ENCODE data around the gene PTPN2. TPM values are rescaled to one million over a fixed set of nuclear protein-coding genes. Genes with fewer than 3 reads are reported as not detected.

The PTPN2 gene
- total and polyA plus RNA-seq, 2 donors (not counting 1 experiment from before 2014, with no cell fraction given), result 41.2 to 75.5 TPM

GRCh38 chr18:12880541-12880910, 3.5 kb downstream of the PTPN2 start:
- POLR2A ChIA-PET, result interaction anchor here (0.8 kb wide), 1 partner anchor 178 kb away, joined by 4 read pairs; the partner anchor contains the start of genes CEP76 and PSMG2
- ATAC-seq (ENCODE audit: low read depth) (no peak), DNase-seq (no peak)
- Histone ChIP-seq H3K27me3 (replicated peaks in 1 of 4; ENCODE audit: control extremely low read depth in 1 of 4, control insufficient read depth in 3 of 4, insufficient read depth in 4 of 4, low read length in 3 of 4) (no peaks in the 10 kb centered on the region), H3K4me2 (replicated peaks; ENCODE audit: low read depth, low read length, poor library complexity, severe bottlenecking) (peak overlapping the region; percentile 46), H3K36me3 (replicated peaks in 1 of 2; ENCODE audit: control extremely low read depth in 1 of 2, control insufficient read depth in 1 of 2, extremely low read depth in 1 of 2, insufficient read depth in 2 of 2, low read length in 1 of 2) (no peaks in the 10 kb centered on the region), H3K4me1 (ENCODE audit: control insufficient read depth in 2 of 2, insufficient read depth in 2 of 2, low read length in 2 of 2) (peaks cover 76 to 87% of the 10 kb centered on the region in 2 donors), H4K20me1 (ENCODE audit: control insufficient read depth, insufficient read depth, low read length, poor library complexity, severe bottlenecking) (peaks cover 59% of the 10 kb centered on the region), H3K9me3 (ENCODE audit: control extremely low read depth in 1 of 3, control insufficient read depth in 2 of 3, insufficient read depth in 1 of 3, low read length in 2 of 3) (no peaks in the 10 kb centered on the region), H2AFZ (ENCODE audit: insufficient read depth, low read depth, low read length, poor library complexity, severe bottlenecking) (no peak overlapping the region), H3K79me2 (ENCODE audit: control insufficient read depth, insufficient read depth, low read length) (peaks cover 77% of the 10 kb centered on the region), H3K9ac (ENCODE audit: low read length) (peak overlapping the region; percentile 40), H3K4me3 (ENCODE audit: control extremely low read depth in 1 of 5, extremely low read depth in 1 of 5, insufficient read depth in 1 of 5, low read depth in 2 of 5, low read length in 4 of 5) (peak overlapping the region in 1 of 5 experiments; percentile 33), H3K27ac (ENCODE audit: low read length in 2 of 2) (peak overlapping the region; percentile 66 to 77)
- H3K27me3 Mint-ChIP-seq, result no peaks in the 10 kb centered on the region
- intact Hi-C loops (cut with micrococcal nuclease), result loop anchor here (5.0 to 10.0 kb wide), 3 partner anchors 684 to 898 kb away; partner anchors contain the start of gene IMPA2
- H3K4me3 Mint-ChIP-seq, result peak overlapping the region; percentile 52
- H3K9me3 Mint-ChIP-seq (ENCODE audit: insufficient read depth), result no peaks in the 10 kb centered on the region
- TF ChIP-seq EZH2 (IDR thresholded peaks at IDR 0.05; ENCODE audit: borderline replicate concordance, insufficient read depth, low read depth, low read length, poor library complexity, severe bottlenecking) (no peak), CTCF (IDR thresholded peaks at IDR 0.05) (no peak)
- CTCF ChIA-PET, result interaction anchor here (0.5 to 2.6 kb wide), 3 partner anchors 13 to 1224 kb away, joined by 3 to 12 read pairs (median 3); no protein-coding TSS in a partner anchor
- H3K27ac Mint-ChIP-seq, result peak overlapping the region; percentile 84
- H3K4me1 Mint-ChIP-seq, result peaks cover 81% of the 10 kb centered on the region
- 27% methylated on average over 2 of the region's 2 CpGs for WGBS (ENCODE audit: insufficient coverage)

- ChIA-PET CTCF (interaction anchor here (0.5 to 2.6 kb wide), 4 partner anchors 14 to 1224 kb away, joined by 3 to 12 read pairs (median 4); no protein-coding TSS in a partner anchor), POLR2A (interaction anchor here (0.8 kb wide), 1 partner anchor 178 kb away, joined by 4 read pairs; the partner anchor contains the start of genes CEP76 and PSMG2)
- Mint-ChIP-seq H3K27me3 (no peaks in the 10 kb centered on the region), H3K4me3 (peak overlapping the region; percentile 52), H3K4me1 (peaks cover 79% of the 10 kb centered on the region), H3K27ac (peak overlapping the region; percentile 84), H3K9me3 (ENCODE audit: insufficient read depth) (no peaks in the 10 kb centered on the region)
- Histone ChIP-seq H3K9ac (ENCODE audit: low read length) (peak overlapping the region; percentile 40), H3K79me2 (ENCODE audit: control insufficient read depth, insufficient read depth, low read length) (peaks cover 81% of the 10 kb centered on the region), H3K4me1 (ENCODE audit: control insufficient read depth in 2 of 2, insufficient read depth in 2 of 2, low read length in 2 of 2) (peaks cover 72 to 83% of the 10 kb centered on the region in 2 donors), H3K27ac (ENCODE audit: low read length in 2 of 2) (peak overlapping the region; percentile 66 to 77), H3K4me3 (ENCODE audit: control extremely low read depth in 1 of 5, extremely low read depth in 1 of 5, insufficient read depth in 1 of 5, low read depth in 2 of 5, low read length in 4 of 5) (peak overlapping the region in 1 of 5 experiments; percentile 33), H4K20me1 (ENCODE audit: control insufficient read depth, insufficient read depth, low read length, poor library complexity, severe bottlenecking) (peaks cover 61% of the 10 kb centered on the region), H3K9me3 (ENCODE audit: control extremely low read depth in 1 of 3, control insufficient read depth in 2 of 3, insufficient read depth in 1 of 3, low read length in 2 of 3) (no peaks in the 10 kb centered on the region), H3K36me3 (replicated peaks in 1 of 2; ENCODE audit: control extremely low read depth in 1 of 2, control insufficient read depth in 1 of 2, extremely low read depth in 1 of 2, insufficient read depth in 2 of 2, low read length in 1 of 2) (no peaks in the 10 kb centered on the region), H2AFZ (ENCODE audit: insufficient read depth, low read depth, low read length, poor library complexity, severe bottlenecking) (no peak overlapping the region), H3K4me2 (replicated peaks; ENCODE audit: low read depth, low read length, poor library complexity, severe bottlenecking) (peak overlapping the region; percentile 46), H3K27me3 (replicated peaks in 1 of 4; ENCODE audit: control extremely low read depth in 1 of 4, control insufficient read depth in 3 of 4, insufficient read depth in 4 of 4, low read length in 3 of 4) (no peaks in the 10 kb centered on the region)
- no peak for ATAC-seq (ENCODE audit: low read depth)
- WGBS (ENCODE audit: insufficient coverage), result 47% methylated on average over 4 of the region's 8 CpGs
- TF ChIP-seq CTCF (IDR thresholded peaks at IDR 0.05) (no peak), EZH2 (IDR thresholded peaks at IDR 0.05; ENCODE audit: borderline replicate concordance, insufficient read depth, low read depth, low read length, poor library complexity, severe bottlenecking) (no peak)
- intact Hi-C loops (cut with micrococcal nuclease), result loop anchor here (5.0 to 10.0 kb wide), 3 partner anchors 685 to 898 kb away; partner anchors contain the start of gene IMPA2
- DNase-seq, result peak; percentile 59
Measured at GRCh38 chr18:12879840-12880540, 4.0 kb downstream of the PTPN2 start.

Measured in B cell (primary cell).